ENCODE data around the gene SOAT1. TPM values are rescaled to one million over a fixed set of nuclear protein-coding genes. Genes with fewer than 3 reads are reported as not detected.
"Not testable (repeated sequence)": the region's sequence is repeated elsewhere in the genome, so short reads cannot be mapped to it uniquely, and the experiment has no call there.

Gene SOAT1
- 15.2 and 33.3 TPM in 2 replicates for total RNA-seq

- peak; percentile 41 for DNase-seq (ENCODE audit: low read depth, low spot score)
Observed at GRCh38 chr1:179293340-179294327, at the start of gene SOAT1. SOAT1 (plus strand) TSS chr1:179293797; CDS start chr1:179302685, 8,888 bp downstream.

GRCh38 chr1:179245426-179245825 lies 48.2 kb upstream of the SOAT1 start:
- DNase-seq (ENCODE audit: low read depth, low spot score), result not testable (repeated sequence)

GRCh38 chr1:179247923-179248322 lies 45.7 kb upstream of the SOAT1 start:
- no peak for DNase-seq (ENCODE audit: low read depth, low spot score)

GRCh38 chr1:179251675-179252074 lies 41.9 kb upstream of the SOAT1 start:
- no peak for DNase-seq (ENCODE audit: low read depth, low spot score)

- DNase-seq (ENCODE audit: low read depth, low spot score), result no peak
Observed at GRCh38 chr1:179252606-179253005, 41.0 kb upstream of the SOAT1 start.

GRCh38 chr1:179253286-179253972 lies 40.2 kb upstream of the SOAT1 start:
- DNase-seq (ENCODE audit: low read depth, low spot score), result no peak

- DNase-seq (ENCODE audit: low read depth, low spot score), result no peak
Observed at GRCh38 chr1:179262183-179262582, 31.4 kb upstream of the SOAT1 start.

- DNase-seq (ENCODE audit: low read depth, low spot score), result no peak
Observed at GRCh38 chr1:179263121-179263520, 30.5 kb upstream of the SOAT1 start.

GRCh38 chr1:179264507-179264906 lies 29.1 kb upstream of the SOAT1 start:
- no peak for DNase-seq (ENCODE audit: low read depth, low spot score)

GRCh38 chr1:179269071-179269470 lies 24.5 kb upstream of the SOAT1 start:
- DNase-seq (ENCODE audit: low read depth, low spot score), result no peak

GRCh38 chr1:179274424-179274823 lies 19.2 kb upstream of the SOAT1 start:
- DNase-seq (ENCODE audit: low read depth, low spot score), result not testable (repeated sequence)

GRCh38 chr1:179278920-179279319 lies 14.7 kb upstream of the SOAT1 start:
- no peak for DNase-seq (ENCODE audit: low read depth, low spot score)

- no peak for DNase-seq (ENCODE audit: low read depth, low spot score)
Observed at GRCh38 chr1:179283992-179284391, 9.6 kb upstream of the SOAT1 start.

GRCh38 chr1:179287946-179288345 lies 5.7 kb upstream of the SOAT1 start:
- DNase-seq (ENCODE audit: low read depth, low spot score), result no peak

- no peak for DNase-seq (ENCODE audit: low read depth, low spot score)
Observed at GRCh38 chr1:179288977-179289376, 4.6 kb upstream of the SOAT1 start.

- no peak for DNase-seq (ENCODE audit: low read depth, low spot score)
Observed at GRCh38 chr1:179295164-179295755, 1.7 kb downstream of the SOAT1 start.

- DNase-seq (ENCODE audit: low read depth, low spot score), result no peak
Observed at GRCh38 chr1:179296356-179297104, 2.9 kb downstream of the SOAT1 start.

- no peak for DNase-seq (ENCODE audit: low read depth, low spot score)
Observed at GRCh38 chr1:179297105-179297378, 3.4 kb downstream of the SOAT1 start.

- no peak for DNase-seq (ENCODE audit: low read depth, low spot score)
Observed at GRCh38 chr1:179298952-179299351, 5.4 kb downstream of the SOAT1 start.

GRCh38 chr1:179300112-179300511 lies 6.5 kb downstream of the SOAT1 start:
- no peak for DNase-seq (ENCODE audit: low read depth, low spot score)

GRCh38 chr1:179302070-179302469 lies 8.5 kb downstream of the SOAT1 start:
- DNase-seq (ENCODE audit: low read depth, low spot score), result no peak
